BE2C (cell line): ENCODE results near the gene ERGIC1.
"Not testable (repeated sequence)": the region's sequence is repeated elsewhere in the genome, so short reads cannot be mapped to it uniquely, and the experiment has no call there.

Experiments
- DNase-seq: peaks from one replicate; pipeline ENCODE4 v3.0.0-alpha.2; 2020
- H3K27me3 ChIP-seq: fragments of 250-450 bp; sonication (Bioruptor Pico); 2 replicates; pipeline ENCODE4 v1.5.1; 2020; ENCODE audit warnings: mild to moderate bottlenecking
- H3K36me3 ChIP-seq: fragments of 250-450 bp; sonication (Bioruptor Pico); 2 replicates; pipeline ENCODE4 v1.5.1; 2020; ENCODE audit warnings: mild to moderate bottlenecking
- H3K4me1 ChIP-seq: fragments of 250-450 bp; sonication (Bioruptor Pico); 2 replicates; pipeline ENCODE4 v1.5.1; 2020
- H3K4me3 ChIP-seq: 2 replicates; pipeline ENCODE4 v1.5.1; 2011; ENCODE audit warnings: low read depth, low read length
- H3K9me3 ChIP-seq: fragments of 250-450 bp; sonication (Bioruptor Pico); 2 replicates; pipeline ENCODE4 v1.5.1; 2020
- TF ChIP-seq, protein P1 (sequence below): IDR thresholded peaks from 2 replicates; pipeline ENCODE4 v1.5.1; 2012; ENCODE audit warnings: mild to moderate bottlenecking, low read depth, low read length

ERGIC1 gene

DNA sequence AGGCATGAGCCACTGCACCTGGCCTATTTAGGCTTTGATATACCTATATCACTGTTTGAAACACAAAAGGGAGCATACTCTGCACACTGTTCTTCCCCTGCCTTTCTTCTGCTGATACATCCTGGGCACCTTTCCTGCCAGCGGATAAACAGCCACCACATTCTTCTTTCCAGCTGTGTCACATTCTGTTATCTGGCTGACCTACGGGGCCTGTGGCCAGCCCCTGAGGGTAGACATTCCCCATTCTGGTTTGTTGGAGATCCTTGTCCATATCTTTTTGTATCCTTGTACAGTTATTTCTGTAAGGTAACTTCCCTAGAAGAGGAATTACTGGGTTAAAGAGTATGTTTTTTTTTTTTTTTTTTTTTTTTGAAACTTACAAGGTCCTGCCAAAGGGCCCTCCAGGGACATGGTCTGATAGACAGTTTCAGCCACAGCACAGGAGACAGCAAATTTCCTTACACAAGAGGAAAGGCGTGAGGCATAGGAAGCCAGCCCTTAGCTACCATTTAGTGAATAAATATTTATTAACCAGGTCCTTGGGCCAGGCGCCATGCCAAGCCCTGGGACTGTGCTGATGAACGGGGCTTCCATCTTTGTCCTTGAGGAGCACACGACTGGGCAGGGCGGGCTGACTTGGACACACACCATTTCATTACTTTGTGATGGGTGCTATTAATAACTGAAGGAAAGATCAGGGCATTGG, 57.8 kb downstream of the ERGIC1 start:
- Histone ChIP-seq H3K9me3 (no peaks in the 10 kb centered on the region), H3K27me3 (no peaks in the 10 kb centered on the region), H3K4me3 (no peak overlapping the region), H3K36me3 (peaks cover 5% of the 10 kb centered on the region), H3K4me1 (no peaks in the 10 kb centered on the region)
- TF ChIP-seq, protein P1, sequence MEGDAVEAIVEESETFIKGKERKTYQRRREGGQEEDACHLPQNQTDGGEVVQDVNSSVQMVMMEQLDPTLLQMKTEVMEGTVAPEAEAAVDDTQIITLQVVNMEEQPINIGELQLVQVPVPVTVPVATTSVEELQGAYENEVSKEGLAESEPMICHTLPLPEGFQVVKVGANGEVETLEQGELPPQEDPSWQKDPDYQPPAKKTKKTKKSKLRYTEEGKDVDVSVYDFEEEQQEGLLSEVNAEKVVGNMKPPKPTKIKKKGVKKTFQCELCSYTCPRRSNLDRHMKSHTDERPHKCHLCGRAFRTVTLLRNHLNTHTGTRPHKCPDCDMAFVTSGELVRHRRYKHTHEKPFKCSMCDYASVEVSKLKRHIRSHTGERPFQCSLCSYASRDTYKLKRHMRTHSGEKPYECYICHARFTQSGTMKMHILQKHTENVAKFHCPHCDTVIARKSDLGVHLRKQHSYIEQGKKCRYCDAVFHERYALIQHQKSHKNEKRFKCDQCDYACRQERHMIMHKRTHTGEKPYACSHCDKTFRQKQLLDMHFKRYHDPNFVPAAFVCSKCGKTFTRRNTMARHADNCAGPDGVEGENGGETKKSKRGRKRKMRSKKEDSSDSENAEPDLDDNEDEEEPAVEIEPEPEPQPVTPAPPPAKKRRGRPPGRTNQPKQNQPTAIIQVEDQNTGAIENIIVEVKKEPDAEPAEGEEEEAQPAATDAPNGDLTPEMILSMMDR = no peak
- DNase-seq = no peak

DNA sequence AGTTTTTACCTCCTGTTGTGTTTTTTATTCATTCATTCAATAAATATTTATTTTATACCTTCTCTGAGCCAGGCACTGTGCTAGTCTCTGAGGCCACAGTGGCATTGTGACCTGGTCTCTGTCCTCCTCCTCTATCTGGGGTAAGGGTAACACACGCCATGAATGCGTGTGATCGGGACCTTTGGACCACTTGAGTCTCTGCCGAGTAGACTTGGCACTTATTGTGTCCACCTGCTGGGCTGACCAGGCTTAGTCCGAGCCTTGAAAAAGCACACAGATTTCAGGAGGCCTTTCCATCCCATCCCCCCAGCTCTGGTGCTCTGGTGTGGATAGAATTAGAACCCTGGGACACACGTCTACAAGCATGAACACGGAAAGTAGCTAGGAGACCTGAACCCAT, 58.7 kb downstream of the ERGIC1 start:
- peaks cover 6% of the 10 kb centered on the region for H3K36me3 ChIP-seq

DNA sequence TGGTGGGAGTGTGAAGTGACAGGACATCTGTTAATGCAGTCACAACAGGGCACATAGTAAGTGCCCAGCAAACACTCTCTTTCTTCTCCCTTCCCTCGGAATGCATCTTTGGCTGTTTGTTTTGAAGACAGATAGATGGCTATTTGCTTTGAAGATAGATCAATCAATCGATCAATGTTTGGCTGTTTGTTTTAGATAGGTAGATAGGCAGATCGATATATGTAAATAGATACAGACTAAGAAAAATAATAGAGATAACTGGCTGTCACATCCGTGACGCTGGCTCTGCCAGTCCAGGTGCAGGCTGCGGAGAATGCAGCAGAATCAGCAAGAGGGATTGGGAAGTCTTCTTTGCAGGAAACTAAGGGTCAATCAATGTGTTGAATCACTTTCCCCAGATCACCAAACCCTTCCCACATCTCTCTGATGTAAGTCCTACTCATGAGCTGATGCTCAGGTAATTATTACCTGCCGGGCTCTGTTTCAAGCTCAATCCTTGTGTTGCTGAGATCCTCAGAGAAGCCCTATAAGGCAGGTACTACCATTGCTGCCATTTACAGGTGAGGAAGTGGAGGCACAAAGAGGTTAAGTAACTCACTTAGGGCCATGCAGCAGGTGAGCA, 60.8 kb downstream of the ERGIC1 start:
- Histone ChIP-seq H3K4me1 (no peaks in the 10 kb centered on the region), H3K36me3 (peaks cover 18% of the 10 kb centered on the region), H3K27me3 (no peaks in the 10 kb centered on the region)

More for the DNA sequence above, 58.7 kb downstream of the ERGIC1 start:
- H3K9me3 ChIP-seq = no peaks in the 10 kb centered on the region
- H3K27me3 ChIP-seq = no peaks in the 10 kb centered on the region
- TF ChIP-seq, protein P1 = no peak
- no peak overlapping the region for H3K4me3 ChIP-seq
- no peaks in the 10 kb centered on the region for H3K4me1 ChIP-seq
- DNase-seq = no peak

DNA sequence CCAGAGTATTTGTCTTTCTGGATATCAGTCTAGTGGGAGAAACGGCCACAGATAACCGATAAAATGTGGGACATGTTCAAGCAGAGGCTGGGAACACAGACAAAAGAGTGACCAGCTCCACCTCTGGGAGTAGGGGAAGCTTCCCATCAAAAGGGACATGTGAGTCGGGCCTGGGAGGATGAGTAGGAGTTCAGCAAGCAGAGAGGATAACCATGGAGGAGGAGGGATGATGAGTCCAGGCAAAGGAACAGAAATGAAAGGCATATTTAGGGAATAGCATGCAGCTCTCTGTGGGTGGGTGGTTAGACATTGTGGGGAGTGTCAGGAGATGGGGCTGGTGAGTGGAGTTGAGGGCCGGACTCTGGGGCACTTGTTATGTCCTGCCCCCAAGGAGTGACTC, 61.5 kb downstream of the ERGIC1 start:
- H3K9me3 ChIP-seq = no peaks in the 10 kb centered on the region
- no peaks in the 10 kb centered on the region for H3K27me3 ChIP-seq
- no peak for DNase-seq
- peaks cover 16% of the 10 kb centered on the region for H3K36me3 ChIP-seq
- no peak overlapping the region for H3K4me3 ChIP-seq
- no peaks in the 10 kb centered on the region for H3K4me1 ChIP-seq
- TF ChIP-seq, protein P1 = no peak

More for the DNA sequence above, 60.8 kb downstream of the ERGIC1 start:
- no peak for DNase-seq
- H3K9me3 ChIP-seq = no peaks in the 10 kb centered on the region
- no peak overlapping the region for H3K4me3 ChIP-seq
- TF ChIP-seq, protein P1 = no peak

DNA sequence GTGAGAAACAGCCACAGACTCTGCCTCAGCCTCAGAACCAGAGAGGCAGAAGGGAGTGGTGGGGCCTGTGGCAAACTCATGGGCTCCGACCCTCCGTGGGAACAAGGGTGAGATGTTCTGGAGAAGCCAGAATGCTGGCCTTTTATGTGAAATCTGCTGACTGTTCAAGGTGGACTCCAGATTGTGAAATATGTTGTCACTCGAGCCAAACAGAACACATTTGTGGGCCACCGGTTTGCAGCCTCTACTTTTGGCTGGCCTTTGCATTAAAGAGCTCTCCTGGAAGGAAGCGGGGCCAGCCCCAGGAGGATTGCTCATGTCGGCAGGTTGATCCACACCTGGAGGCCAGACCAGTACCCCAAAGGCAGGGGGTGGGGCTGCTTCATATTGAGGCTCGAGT, 62.4 kb downstream of the ERGIC1 start:
- peaks cover 15% of the 10 kb centered on the region for H3K36me3 ChIP-seq
- no peaks in the 10 kb centered on the region for H3K27me3 ChIP-seq
- TF ChIP-seq, protein P1 = no peak

DNA sequence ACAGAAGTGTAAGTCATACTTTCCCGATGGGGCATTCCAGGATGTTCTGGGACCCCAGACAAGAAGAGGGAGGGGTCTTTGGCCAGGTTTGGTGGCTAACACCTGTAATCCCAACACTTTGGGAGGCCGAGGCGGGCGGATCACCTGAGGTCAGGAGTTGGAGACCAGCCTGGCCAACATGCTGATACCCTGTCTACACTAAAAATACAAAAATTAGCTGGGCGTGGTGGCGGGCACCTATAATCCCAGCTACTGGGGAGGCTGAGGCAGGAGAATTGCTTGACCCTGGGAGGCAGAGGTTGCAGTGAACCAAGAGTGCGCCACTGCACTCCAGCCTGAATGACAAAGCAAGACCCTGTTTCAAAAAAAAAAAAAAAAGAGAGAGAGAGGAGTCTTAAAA, 63.0 kb downstream of the ERGIC1 start:
- H3K4me3 ChIP-seq, H3K4me1 ChIP-seq, H3K9me3 ChIP-seq, H3K27me3 ChIP-seq, DNase-seq: not testable (repeated sequence)
- peaks cover 15% of the 10 kb centered on the region for H3K36me3 ChIP-seq

More for the DNA sequence above, 62.4 kb downstream of the ERGIC1 start:
- H3K4me3 ChIP-seq = no peak overlapping the region
- no peaks in the 10 kb centered on the region for H3K4me1 ChIP-seq
- H3K9me3 ChIP-seq = no peaks in the 10 kb centered on the region
- DNase-seq = no peak
